ENCODE results near the gene NCMAP.
"Not testable (repeated sequence)": the region's sequence is repeated elsewhere in the genome, so short reads cannot be mapped to it uniquely, and the experiment has no call there.

NCMAP gene

DNA sequence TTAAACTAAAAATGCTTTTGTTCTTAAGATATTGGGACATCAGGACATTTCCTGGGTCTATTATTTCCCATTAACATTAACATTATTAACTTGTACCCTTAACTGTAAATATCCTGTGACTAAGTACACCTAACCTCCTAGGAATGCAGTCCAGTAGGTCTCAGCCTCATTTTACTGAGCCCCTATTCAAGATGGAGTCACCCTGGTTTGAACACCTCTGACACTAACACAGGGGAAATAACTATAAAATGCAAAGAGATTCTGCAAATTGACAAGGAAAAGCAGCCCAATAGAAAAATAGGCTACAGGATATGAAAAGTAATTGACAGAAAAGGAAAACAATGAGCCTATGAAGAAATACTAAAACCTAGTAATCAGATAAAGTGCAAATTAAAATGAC is 11.6 kb upstream of the NCMAP start:
- no peak for DNase-seq

GRCh38 chr1:24545662-24546061 is 10.2 kb upstream of the NCMAP start:
- DNase-seq: no peak

DNA sequence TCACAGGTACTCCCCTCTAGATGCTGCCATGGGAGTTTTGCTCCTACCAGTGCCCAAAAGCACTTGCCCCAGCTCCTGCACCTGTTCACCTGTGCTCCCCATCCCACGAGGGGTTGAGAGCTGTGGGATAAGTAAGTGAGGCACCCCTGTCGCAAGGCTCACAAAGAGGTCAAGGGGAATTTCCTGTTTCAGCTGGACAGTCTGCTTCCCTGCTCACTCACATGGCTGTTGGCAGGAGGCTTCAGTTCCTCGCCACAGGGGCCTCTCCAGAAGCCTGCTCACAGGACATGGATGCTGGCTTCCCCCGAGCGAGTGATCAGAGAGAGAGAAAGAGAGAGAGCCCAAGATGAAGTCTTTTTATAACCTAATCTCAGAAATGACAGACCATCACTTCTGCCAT is 8.7 kb upstream of the NCMAP start:
- peak in 1 of 4 experiments; percentile 31 for DNase-seq

DNA sequence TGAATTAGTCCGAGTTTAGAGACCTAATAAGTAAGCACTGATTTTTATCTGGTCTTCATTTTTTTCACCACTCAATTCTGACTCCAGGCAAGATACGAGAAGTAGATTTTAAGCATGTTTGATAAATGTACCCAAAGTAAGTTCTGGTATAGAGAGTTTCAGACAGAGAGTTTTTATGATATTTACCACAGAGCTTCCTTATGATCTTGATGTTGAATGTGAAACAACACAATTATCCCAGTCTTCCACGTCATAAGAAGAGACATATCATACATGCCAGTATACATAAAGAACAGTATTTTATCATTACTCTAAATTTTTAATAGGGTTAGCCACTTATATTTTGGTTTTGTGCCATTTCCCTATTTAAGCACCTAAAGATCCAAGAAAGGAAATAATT is 7.8 kb upstream of the NCMAP start:
- DNase-seq: no peak

GRCh38 chr1:24549210-24549609 is 6.7 kb upstream of the NCMAP start:
- DNase-seq: not testable (repeated sequence)

DNA sequence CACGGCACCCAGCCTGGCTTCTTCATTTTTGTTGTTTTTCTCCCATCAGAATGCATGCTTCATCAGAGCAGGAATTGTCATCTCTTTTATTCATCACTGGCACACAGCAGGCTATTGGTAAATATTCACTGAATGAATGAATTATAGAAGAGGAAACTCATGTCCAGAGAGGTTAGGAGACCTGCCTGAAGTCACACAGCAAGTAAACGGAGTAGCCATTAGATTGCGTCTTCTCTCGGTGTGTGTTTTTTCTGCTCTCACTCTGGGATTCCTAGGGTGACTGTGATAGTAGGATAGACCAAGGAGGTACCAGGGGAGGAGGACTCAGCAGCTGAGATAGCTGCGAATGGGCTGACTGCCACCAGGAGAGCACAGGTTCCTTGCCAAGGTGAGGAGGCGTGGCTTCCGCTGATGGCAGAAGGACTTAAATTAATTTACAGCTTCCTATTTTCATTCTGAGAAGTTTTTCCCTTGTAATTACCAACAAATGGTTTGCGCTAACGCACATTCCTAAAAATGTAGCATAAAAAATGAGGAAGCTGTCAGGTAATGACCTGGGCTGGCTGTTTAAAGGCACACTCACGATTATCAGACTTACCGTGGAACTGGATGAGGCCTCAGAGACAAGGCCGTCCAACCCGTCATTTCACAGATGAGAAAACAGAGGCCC is 4.5 kb upstream of the NCMAP start:
- DNase-seq: no peak

- DNase-seq: no peak
Observed at GRCh38 chr1:24551960-24552571, 3.8 kb upstream of the NCMAP start.

DNA sequence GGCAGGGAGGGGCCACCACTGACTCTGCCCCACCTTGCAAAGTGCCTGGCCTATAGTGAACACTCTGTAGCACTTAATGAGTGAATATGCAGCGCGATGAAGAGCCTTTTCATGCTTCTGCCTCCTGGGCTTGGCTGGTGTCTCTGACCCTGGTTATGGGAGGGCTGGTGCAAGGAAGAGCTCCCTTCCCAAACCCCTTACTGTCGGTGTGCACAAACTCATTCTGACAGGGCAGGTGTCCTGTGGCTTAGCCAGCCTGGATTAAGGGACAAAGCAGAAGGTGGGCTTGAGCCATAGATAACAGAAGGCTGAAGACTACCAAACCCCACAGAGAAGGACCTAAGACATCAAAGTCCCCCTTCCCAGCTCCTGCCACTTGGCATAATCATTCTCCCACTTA is 2.0 kb upstream of the NCMAP start:
- DNase-seq: no peak

- DNase-seq: no peak
Observed at GRCh38 chr1:24554714-24555113, 1.2 kb upstream of the NCMAP start.

DNA sequence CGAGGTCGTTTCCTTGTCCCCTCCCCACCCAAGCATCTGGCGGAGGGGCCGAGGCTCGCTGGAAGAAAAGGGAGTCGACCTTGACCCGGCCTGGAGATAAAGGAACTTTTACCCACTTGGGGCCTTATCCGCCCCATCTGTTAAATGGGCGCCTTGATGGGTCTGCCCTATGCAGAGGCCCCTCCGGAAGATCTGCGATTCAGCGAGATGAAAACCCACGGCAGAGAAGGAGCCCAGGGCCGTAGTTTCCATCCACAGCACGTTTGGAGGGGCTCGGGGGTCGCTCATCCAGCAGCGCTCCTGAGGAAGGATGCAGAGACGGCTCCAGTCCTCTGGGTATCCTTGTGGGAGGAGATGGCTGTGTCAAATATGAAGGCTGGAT is 518 bp downstream of the NCMAP start:
- no peak for DNase-seq

DNA sequence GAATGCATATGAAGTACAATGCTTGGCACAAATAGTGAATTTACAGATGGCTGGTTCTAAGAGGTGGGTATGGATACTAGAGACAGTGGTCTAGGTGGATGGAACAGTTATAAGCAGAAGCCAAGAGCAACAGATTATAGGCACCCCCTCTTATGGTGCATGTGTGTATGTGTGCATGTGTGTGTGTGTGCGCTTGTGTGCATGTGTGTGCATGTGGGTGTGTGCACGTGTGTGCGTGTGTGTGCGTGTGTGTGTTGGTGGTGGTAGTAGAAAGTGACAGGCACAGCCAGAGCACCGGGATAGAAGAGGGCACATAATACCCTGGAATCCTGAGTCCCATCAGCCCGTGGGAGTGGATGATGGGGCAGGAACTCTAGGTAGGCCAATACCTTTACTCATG is 1.3 kb downstream of the NCMAP start:
- DNase-seq: no peak

DNA sequence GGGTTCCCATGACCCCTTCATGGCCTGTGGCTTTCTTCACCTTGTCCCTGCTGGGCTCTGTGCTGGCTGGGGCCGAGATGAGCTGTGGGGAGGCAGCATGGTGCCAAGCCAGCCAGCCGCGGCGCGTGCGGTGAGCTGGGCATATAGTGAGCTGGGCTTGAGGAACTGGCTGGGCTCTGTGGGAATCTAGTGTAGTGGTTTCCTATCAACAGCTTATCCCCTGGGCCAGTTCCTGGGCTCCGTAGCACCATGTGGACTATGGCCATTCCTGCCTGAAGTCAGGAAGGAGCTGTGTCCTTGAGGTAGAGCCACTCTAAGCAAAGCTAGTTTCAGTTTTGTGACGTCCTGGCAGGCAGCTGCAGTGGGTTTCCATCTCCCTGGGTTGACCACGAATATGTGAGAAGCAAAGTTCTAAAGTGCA is 1.8 kb downstream of the NCMAP start:
- DNase-seq: no peak

DNA sequence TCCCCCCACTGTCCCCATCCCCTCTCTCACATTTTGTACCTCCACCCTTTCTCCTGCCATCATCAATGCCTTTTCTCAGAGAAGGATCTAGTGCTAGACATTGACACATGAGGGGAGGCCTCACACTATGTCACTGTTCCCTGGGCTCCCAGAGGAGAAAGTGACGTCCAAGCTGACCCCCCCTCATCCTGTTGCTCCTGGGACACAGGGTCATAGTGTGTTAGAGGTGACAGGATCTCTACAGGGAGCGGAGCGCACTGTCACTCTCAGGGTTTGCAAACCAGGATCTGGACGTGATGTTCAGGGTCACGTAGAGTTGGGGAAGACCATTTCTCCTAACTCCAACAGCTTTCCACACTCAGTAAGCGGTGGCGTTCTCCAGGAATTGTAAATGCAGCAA is 2.6 kb downstream of the NCMAP start:
- DNase-seq: no peak

DNA sequence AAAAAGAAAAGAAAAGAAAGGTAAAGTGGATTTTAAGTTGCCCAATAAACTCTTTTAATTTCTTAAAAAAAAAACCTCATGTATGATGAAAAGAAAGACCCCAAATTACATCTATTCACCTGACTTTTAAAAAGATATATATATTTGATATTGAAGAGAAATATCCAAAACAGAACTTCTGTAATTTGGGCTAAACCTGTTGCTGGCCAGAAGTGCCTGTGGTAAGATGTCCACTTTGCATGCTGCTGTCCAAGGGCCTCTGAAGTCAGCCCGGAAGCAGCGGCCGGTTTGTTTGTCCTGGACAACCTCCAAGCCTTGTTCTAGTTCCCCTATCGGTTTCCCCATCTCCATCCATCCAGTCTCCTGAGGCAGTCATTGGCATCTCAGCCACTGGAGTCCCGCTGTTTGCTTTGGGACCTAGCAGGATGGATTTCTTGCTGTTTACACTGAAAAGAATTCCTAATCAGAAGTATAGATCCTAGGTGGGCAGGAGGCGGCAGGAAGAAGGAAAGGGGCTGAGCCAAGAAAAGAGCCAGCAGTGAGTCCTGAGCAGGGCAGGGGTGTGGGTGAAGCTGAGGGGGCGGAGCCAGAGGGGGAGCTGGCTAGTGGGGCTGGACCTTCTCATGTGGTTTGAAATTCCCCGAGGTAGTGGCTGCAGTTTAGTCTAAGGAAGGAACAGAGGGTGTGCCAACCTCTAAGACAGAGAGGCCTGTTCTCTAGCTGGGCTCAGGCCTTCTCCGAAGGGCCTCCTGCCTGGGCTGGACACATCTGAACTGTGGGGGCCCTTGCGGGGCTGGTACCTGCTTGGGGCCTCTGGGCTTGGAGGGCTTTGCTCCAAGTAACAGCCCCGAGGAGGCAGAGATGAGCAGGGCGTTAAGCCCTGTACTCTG is 3.3 kb downstream of the NCMAP start:
- peak; percentile 77 to 88 (median 84) for DNase-seq

DNA sequence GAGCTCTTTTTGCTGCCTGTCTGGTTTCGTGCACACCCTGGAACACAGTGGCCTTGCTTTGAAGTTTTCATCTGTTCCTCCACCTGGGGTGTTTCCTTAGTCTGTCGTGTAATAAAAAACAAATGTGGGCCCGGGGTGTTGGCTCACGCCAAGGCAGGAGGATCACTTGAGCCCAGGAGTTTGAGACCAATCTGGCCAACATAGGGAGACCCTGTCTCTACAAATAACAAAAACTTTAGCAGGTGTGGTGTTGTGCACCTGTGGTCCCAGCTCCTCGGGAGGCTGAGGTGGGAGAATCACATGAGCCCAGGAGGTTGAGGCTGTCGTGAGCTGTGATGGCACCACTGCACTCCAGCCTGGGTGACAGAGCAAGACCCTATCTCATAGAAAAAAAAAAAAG is 4.5 kb downstream of the NCMAP start:
- no peak for DNase-seq

DNA sequence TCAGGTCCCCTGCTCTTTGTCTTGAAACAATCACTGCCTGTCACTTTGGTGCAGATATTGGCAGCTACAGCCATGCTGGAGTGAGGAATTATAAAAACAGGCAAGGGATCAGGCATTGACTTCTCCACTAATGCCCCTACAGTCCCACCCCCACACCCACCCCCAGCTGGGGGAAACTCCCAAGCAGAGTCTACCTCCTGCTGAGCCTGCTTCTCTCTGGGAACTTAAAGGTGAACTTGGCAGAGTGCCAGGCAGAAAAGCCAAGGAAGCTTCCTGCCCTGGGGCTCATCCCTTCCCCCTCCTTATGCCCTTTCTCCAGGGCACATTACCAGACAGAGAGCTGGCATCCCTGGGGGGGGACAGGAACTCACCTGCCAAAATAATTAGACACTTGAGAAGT is 6.7 kb downstream of the NCMAP start:
- DNase-seq: no peak

DNA sequence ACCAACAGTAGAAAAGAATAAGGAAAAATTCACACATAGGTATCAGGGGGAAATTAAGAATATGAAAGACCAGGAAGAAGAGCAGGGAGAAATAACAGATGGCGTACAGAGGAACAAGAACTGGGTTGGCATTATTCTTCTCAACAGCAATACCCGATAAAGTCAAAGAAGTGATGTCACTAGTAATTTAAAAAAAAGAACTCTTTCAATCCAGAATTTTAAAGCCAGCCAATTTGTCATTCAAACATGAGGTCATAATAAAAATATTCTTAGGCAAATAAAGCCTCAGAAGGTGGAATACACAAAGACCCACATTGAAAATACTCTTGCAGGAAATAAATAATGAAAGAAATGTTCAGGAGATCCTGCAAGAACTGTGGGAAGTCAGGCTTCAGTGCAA is 8.8 kb downstream of the NCMAP start:
- no peak for DNase-seq

GRCh38 chr1:24566236-24566867 is 10.5 kb downstream of the NCMAP start:
- no peak for DNase-seq

DNA sequence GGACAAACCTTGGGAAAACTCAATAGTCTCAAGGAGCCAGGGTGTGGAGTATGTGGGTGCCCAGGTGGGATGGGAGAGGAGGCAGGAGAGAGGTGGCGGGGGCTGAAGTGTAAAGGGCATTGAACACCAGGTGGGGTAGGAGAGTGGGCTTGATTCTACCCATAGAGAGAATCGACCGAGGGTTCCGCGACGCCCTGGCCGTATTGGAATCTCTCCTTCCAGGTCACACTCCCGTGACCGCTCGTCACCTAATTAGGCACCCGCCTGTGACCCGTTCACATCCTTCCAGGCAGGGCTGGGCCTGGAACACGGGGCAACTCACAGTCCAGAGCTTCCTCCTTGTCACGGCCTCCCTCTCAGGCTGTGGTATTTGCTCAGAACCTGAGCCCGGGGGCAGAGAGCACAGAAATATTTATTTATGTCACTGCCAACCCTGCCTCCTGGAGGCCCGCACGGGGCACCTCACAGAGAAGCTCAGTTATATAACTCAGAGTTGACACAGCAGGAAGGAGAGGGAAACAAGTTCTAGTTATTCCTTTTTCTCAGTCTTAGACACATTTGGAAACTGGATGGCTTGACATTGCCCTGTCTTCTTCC is 12.0 kb downstream of the NCMAP start:
- peak; percentile 67 to 78 (median 73) for DNase-seq

DNA sequence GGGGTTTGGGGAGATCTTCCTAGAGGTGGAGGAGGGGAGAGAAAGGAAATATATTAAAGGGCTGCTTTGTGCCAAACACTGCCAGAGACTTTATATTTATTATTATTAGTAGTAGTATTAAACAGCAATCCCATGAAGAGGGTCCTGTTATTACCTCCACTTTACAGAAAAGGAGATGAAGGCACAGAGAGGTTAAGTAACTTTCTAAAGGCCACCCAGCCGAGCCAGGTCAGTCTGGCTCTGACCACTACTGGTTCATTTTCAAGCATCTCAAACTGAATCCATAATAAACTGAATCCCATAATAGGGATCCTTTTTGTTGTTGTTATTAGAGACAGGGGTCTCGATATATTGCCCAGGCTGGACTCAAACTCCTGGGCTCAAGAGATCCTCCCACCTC is 12.6 kb downstream of the NCMAP start:
- no peak for DNase-seq

GRCh38 chr1:24570265-24571125 is 14.6 kb downstream of the NCMAP start:
- no peak for DNase-seq

DNA sequence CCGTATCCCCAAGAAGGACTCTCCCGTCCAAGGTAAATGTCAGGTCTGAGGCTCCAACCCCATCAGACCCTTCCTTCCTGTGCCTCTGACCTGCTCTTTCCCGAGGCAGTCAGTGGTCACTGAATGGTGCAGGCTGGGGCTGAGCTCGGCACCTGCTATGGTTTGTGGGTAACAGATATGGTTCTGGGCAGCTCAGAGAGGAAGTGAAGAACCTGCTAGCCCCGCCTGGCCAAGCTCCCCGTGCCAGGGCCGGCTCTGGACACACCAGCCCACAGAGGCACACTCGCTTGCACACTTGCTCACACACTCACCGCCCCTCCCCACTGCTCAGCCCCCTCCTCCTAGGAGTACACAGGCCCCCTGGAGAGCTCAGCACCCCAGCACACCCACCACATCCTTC is 16.4 kb downstream of the NCMAP start:
- peak in 1 of 4 experiments; percentile 25 for DNase-seq

Data from suppressor macrophage (primary cell).